HUES48 (cell line): ENCODE data around the gene TAF1L.
"Not testable (repeated sequence)": the region's sequence is repeated elsewhere in the genome, so short reads cannot be mapped to it uniquely, and the experiment has no call there.

Experiments used
- H3K27ac ChIP-seq: one replicate; pipeline ENCODE4 v1.7.0; 2013; ENCODE audit warnings: low read depth, low read length, inconsistent platforms
- H3K27me3 ChIP-seq: 2 replicates; pipeline ENCODE4 v1.6.1; 2013; ENCODE audit warnings: mild to moderate bottlenecking, low read length; ENCODE audit not compliant: control insufficient read depth, insufficient read depth
- H3K36me3 ChIP-seq: 2 replicates; pipeline ENCODE4 v1.6.1; 2013; ENCODE audit warnings: low read length; ENCODE audit not compliant: control insufficient read depth, insufficient read depth
- H3K4me1 ChIP-seq: 2 replicates; pipeline ENCODE4 v1.6.1; 2013; ENCODE audit warnings: mild to moderate bottlenecking, low read length; ENCODE audit not compliant: control insufficient read depth, insufficient read depth
- H3K4me3 ChIP-seq: 2 replicates; pipeline ENCODE4 v1.5.1; 2013; ENCODE audit warnings: mild to moderate bottlenecking, low read depth, low read length
- H3K9ac ChIP-seq: 2 replicates; pipeline ENCODE4 v1.6.1; 2013; ENCODE audit warnings: mild to moderate bottlenecking, low read depth, low read length, moderate library complexity
- H3K9me3 ChIP-seq: 2 replicates; pipeline ENCODE4 v1.6.1; 2013; ENCODE audit warnings: low read length; ENCODE audit not compliant: control insufficient read depth, insufficient read depth

Gene TAF1L

DNA sequence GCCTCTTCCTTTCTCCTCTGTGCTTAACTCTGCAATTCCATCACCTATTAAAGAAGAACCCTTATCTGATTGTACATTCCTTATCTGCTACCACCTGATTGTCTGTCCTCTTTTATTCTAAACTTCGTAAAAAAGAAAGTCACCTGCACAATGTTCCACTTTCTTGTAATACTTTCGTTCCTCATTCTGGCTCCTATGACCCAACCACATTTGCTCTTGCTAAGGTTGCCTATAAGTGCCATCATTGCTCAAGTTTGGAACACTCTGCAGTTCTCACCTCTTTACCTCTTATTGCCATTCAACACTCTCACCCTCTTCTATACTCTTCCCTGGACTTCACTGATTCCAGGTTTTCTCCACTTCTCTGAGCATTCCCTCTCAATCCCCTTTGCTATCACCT lies 10.1 kb downstream of the TAF1L start:
- Histone ChIP-seq H3K27ac (no peak overlapping the region), H3K4me3 (no peak overlapping the region), H3K4me1 (no peaks in the 10 kb centered on the region; the same call in 1 of the 2 replicates), H3K27me3 (no peaks in the 10 kb centered on the region), H3K9me3 (no peaks in the 10 kb centered on the region), H3K36me3 (no peaks in the 10 kb centered on the region), H3K9ac (no peak overlapping the region)

DNA sequence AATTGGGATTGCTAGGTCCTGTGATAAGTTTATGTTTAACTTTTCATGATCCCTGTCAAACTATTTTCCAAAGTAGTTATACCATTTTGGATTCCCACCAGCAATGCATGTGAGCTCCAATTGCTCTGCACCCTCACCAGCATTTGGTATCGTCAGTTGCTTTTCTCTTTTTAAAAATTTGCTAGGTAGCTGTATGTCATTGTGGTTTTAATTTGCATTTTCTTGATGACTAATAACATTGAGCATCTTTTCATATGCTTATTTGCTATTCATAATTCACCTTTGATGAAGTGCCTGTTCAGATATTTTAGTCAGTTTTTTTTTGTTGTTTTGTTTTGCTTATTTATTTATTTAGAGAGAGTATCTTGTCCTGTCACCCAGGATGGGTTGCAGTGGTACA lies 12.5 kb downstream of the TAF1L start:
- Histone ChIP-seq H3K9me3 (no peaks in the 10 kb centered on the region), H3K9ac (no peak overlapping the region), H3K36me3 (no peaks in the 10 kb centered on the region), H3K4me1 (no peaks in the 10 kb centered on the region; the same call in 1 of the 2 replicates), H3K27ac (no peak overlapping the region), H3K27me3 (no peaks in the 10 kb centered on the region), H3K4me3 (no peak overlapping the region)

DNA sequence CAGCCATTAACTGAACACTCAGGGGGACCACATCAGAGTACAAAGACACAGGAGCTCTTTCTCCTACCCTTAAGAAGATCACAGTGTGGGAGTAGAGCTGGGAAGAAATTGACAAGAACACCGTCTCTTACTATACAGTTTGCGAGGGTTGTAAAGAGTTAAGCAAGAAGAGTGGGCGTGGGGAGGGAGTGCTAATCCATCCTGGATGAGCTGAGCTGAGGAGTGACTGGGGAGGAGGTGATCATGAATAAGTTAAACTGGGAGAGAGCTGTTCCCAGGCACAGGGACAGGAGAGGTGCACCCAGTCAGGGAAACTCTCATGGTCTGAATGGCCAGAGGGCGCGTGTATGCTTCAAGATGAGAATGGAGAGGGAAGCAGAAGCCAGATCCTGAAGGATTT lies 17.2 kb downstream of the TAF1L start:
- no peaks in the 10 kb centered on the region for H3K4me1 ChIP-seq
- no peaks in the 10 kb centered on the region for H3K9me3 ChIP-seq
- H3K27me3 ChIP-seq = no peaks in the 10 kb centered on the region
- no peak overlapping the region for H3K9ac ChIP-seq
- no peak overlapping the region for H3K27ac ChIP-seq
- no peak overlapping the region for H3K4me3 ChIP-seq
- H3K36me3 ChIP-seq = no peaks in the 10 kb centered on the region

DNA sequence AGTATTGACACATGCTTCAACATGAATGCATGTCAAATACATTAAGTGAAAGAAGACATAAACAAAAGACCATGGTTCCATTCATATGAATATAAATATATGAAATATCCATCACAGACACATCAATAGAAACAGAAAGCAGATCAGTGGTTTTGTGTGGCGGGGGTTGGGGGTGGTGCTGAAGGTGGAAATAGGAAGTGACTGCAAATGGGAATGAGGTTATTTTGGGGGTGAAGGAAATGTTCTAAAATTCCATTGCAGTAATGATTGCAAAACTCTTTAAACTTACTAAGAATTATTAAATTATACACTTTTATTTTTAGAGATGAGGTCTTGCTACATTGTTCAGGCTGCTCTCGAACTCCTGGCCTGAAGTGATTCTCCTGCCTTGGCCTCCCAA lies 28.7 kb downstream of the TAF1L start:
- no peak overlapping the region for H3K9ac ChIP-seq
- H3K36me3 ChIP-seq = no peaks in the 10 kb centered on the region

DNA sequence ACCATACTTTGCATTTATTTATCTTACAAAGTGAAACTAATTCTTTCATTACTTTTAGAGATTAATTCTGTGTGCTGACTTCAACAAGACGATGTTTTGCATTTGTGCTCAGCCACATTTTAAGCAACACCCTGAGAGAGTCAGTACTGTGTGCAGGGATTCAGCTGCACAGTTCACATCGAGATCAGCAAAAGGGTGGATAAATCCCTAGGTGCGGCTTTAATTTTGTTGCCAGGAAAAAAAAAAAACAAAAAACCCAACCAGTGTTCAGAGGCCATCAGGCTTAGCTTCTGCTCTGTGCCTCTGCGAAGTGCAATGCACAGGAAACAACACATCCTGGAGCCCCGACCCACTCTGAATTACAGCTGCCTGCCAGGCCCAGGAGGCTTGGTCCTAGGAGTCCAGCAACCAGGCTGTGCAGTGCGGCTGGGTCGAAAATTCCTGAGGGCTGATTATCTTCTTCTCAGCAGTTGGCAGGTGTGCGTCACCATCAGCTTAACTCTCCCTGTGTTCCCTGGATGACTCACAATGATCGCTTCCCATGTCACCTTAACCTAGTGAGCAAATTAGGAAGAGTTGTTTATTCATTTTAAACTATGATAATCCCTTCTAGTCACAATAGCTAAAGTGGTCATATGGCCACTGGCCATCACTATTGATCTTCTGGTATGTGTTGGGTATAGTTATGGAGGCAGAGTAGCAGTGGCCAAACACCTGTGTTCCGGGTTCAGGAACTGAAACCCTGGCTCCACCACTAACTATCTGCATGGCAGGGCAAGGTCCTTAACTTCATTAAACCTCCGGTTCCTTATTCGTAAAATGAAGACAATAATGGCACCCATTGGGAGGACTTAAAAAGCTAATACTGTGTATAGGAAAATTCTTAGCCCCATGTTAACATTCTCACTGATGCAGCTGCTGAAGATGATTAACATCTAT lies 31.3 kb downstream of the TAF1L start:
- no peaks in the 10 kb centered on the region for H3K27me3 ChIP-seq
- no peaks in the 10 kb centered on the region for H3K36me3 ChIP-seq
- no peak overlapping the region for H3K9ac ChIP-seq
- no peaks in the 10 kb centered on the region for H3K9me3 ChIP-seq
- H3K27ac ChIP-seq = no peak overlapping the region
- no peaks in the 10 kb centered on the region for H3K4me1 ChIP-seq
- H3K4me3 ChIP-seq = no peak overlapping the region

More for the DNA sequence above, 28.7 kb downstream of the TAF1L start:
- H3K4me1 ChIP-seq = no peaks in the 10 kb centered on the region
- H3K4me3 ChIP-seq = no peak overlapping the region
- H3K27me3 ChIP-seq = no peaks in the 10 kb centered on the region
- H3K9me3 ChIP-seq = no peaks in the 10 kb centered on the region
- no peak overlapping the region for H3K27ac ChIP-seq

DNA sequence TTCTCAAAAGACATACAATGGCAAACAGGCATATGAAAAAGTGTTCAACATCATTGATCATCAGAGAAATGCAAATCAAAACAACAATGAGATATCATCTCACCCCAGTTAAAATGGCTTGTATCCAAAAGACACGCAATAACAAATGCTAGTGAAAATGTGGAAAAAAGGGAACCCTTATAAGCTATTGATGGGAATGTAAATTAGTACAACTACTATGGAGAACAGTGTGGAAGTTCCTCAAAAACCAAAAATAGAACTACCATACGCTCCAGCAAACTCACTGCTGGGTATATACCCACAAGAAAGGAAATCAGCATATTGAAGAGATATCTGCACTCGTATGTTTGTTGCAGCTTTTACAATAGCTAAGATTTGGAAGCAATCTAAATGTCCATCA lies 36.4 kb downstream of the TAF1L start:
- H3K4me3 ChIP-seq, H3K36me3 ChIP-seq, H3K9me3 ChIP-seq, H3K27ac ChIP-seq, H3K9ac ChIP-seq, H3K27me3 ChIP-seq, H3K4me1 ChIP-seq: not testable (repeated sequence)

DNA sequence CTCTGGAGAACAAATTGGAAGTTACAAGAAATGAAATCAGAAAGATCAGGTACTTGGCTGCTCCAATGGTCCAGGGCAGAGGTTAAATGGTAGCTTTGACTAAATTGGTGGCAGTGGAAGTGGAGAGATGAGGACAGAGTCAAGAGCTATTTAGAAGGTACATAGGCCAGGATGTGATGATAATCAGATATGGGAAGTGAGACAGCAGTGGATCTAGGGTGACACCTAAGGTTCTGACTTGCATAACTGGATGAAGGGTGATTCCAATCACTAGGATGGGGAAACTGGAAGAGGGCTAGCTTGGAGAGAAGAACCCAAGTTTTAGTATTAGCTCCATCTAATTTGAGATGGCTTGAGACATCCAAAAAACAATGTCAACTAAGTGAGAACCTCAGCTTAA lies 38.5 kb downstream of the TAF1L start:
- H3K4me1 ChIP-seq = no peaks in the 10 kb centered on the region
- H3K27ac ChIP-seq = no peak overlapping the region
- H3K27me3 ChIP-seq = no peaks in the 10 kb centered on the region
- no peak overlapping the region for H3K4me3 ChIP-seq
- H3K9me3 ChIP-seq = no peaks in the 10 kb centered on the region
- H3K9ac ChIP-seq = no peak overlapping the region
- no peaks in the 10 kb centered on the region for H3K36me3 ChIP-seq

DNA sequence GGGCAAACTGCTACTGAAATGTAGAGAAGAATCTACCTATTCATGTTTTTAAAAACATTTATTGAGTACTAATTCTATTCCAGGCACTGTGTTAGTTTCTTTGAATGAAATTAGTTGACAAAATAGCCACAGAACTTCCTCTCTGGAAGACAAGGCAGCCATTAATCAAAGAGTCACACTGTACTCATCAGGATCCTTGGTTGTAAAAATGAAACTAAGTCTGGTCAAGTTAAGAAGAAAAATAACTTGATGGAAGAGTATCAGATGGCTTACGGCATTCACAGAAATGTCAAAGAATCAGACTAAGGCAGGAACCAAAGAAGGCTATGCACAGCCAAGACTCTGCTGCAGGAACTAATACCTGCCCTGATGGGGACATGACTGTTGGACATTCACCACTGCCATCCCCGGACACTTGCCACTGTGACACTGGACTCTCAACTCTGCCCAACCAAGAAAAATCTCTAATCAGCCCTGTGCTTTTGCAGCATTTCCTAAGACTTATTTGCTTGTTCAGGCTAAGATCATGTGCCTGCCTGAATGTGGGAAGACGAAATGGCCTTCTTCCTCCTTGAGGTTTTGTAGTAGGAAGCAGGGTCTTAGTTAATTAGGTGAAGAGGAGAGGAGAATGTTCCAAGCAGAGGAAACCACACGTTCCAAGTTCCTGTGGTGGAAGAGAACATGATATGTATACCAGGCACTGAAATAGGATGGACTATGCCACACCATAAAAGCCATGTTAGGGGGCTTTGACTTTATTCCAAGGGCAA lies 39.2 kb downstream of the TAF1L start:
- H3K4me3 ChIP-seq = no peak overlapping the region
- H3K27me3 ChIP-seq = no peaks in the 10 kb centered on the region
- no peaks in the 10 kb centered on the region for H3K9me3 ChIP-seq
- no peak overlapping the region for H3K27ac ChIP-seq
- H3K4me1 ChIP-seq = no peaks in the 10 kb centered on the region
- H3K36me3 ChIP-seq = no peaks in the 10 kb centered on the region
- H3K9ac ChIP-seq = no peak overlapping the region

DNA sequence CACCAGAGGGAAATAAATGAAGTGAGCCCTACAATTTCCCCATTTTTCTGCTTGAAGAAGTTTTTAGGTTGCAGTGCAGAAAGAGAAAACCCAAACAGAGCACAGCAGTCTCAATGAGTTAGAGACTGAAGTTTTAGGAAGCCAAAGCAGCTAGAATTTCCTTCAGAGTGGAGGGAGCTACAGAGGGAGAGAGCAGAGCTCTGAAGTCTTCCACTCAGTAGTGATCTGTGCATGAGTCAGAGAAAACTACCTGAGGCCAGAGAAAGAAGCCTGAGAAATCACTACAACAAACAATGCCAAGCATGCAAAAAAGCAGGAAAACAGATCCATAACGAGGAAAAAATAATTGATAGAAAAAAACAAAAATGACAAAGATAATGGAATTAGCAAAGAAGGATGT lies 44.6 kb downstream of the TAF1L start:
- Histone ChIP-seq H3K4me1 (no peaks in the 10 kb centered on the region), H3K9me3 (no peaks in the 10 kb centered on the region)

DNA sequence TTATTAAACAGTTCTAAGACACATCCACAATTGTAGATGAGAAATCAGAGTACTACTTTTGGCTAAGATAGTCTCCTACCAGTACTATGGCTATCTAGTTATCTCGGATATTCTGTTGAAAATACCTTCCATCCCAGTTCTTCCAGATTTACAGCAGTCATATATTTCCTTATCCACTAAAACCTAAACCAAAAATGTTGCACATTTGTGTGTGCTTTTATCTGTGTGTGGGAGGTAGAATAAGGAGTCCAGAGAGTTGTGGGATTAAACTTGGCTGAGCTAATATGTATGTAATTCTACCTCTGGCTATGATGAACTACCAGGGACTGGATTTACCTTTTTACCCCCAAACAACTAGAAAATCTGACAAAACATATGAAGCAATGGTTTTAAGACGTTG lies 45.0 kb downstream of the TAF1L start:
- Histone ChIP-seq H3K27ac (no peak overlapping the region), H3K4me3 (no peak overlapping the region), H3K4me1 (no peaks in the 10 kb centered on the region), H3K9me3 (no peaks in the 10 kb centered on the region), H3K27me3 (no peaks in the 10 kb centered on the region), H3K9ac (no peak overlapping the region), H3K36me3 (no peaks in the 10 kb centered on the region)

More for the DNA sequence above, 44.6 kb downstream of the TAF1L start:
- Histone ChIP-seq H3K27me3 (no peaks in the 10 kb centered on the region), H3K27ac (no peak overlapping the region), H3K36me3 (no peaks in the 10 kb centered on the region), H3K4me3 (no peak overlapping the region), H3K9ac (no peak overlapping the region)

DNA sequence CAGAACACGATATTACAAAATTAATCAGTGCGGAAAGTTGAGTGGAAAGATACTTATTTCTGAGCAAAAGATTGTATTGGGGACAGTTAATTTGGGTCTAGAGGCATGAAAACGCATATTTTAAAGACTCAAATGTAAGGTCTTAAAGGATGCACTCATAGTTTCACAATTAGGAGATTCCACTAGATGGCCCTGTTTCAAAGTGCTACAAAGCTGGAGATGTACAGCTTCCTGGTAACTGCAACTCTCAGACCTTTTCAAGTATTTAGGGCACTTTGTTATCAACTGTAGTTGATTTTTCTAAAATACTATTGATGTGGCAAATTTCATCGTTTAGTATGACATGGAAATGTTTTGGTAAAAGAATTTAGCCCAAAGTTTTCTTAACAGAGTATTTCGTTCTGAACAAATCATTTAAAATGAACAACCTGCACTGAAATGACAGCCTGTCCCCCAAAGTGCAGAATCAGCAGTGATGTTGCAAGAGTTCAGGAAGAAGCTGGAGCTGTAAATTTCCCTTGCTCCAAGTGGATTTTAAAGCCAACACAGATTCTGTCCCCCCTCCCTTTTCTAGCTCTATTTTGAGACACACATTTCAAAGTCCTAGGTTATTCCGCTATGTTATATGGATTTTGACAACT lies 46.3 kb downstream of the TAF1L start:
- Histone ChIP-seq H3K27me3 (no peaks in the 10 kb centered on the region), H3K27ac (no peak overlapping the region), H3K4me3 (no peak overlapping the region), H3K4me1 (no peaks in the 10 kb centered on the region), H3K9me3 (no peaks in the 10 kb centered on the region), H3K9ac (no peak overlapping the region), H3K36me3 (no peaks in the 10 kb centered on the region)
